PC-9 (cell line): ENCODE results near the gene ILKAP. TPM values are rescaled to one million over a fixed set of nuclear protein-coding genes. Genes with fewer than 3 reads are reported as not detected.

Experiments
- BruUV-seq: library from RNA; stranded (reverse); fragments of 400-500 nt; replicated peaks from 2 replicates; lab custom pipeline; 2021; lab: Mats Ljungman, UMichigan
- CTCF ChIA-PET: fragments of 300-600 bp; sonication (Branson Sonifier 250); formaldehyde crosslinking; loops from one replicate; lab custom pipeline; 2022; ENCODE audit warnings: antibody characterized with exemption; lab: Charles Lee
- POLR2A ChIA-PET: fragments of 300-600 bp; sonication (Branson Sonifier 250); formaldehyde crosslinking; loops from one replicate; lab custom pipeline; 2022; ENCODE audit warnings: antibody characterized with exemption; ENCODE audit not compliant: unreplicated experiment; lab: Charles Lee
- DNase-seq, 2 experiments: peaks; one replicate each; pipeline versions ENCODE4 v3.0.0 to v3.0.0-alpha.2; 2015 to 2022; ENCODE audit warnings: mixed read lengths in 1 of 2
- H2AFZ ChIP-seq: fragments of 200-600 bp; sonication (generic); 2 replicates; pipeline ENCODE4 v1.8.1; 2017; ENCODE audit warnings: antibody characterized with exemption
- H3F3A ChIP-seq: fragments of 200-600 bp; sonication (generic); 2 replicates; pipeline ENCODE4 v1.8.1; 2017; ENCODE audit warnings: antibody characterized with exemption, mild to moderate bottlenecking, low read depth; ENCODE audit not compliant: insufficient read depth
- H3K27ac ChIP-seq: fragments of 200-600 bp; sonication (generic); 2 replicates; pipeline ENCODE4 v1.6.1; 2016; ENCODE audit warnings: mixed run types
- H3K27me3 ChIP-seq: fragments of 200-600 bp; sonication (generic); 2 replicates; pipeline ENCODE4 v1.6.1; 2016; ENCODE audit warnings: low read depth, mixed run types; ENCODE audit not compliant: insufficient read depth
- H3K36me3 ChIP-seq: fragments of 200-600 bp; sonication (generic); 2 replicates; pipeline ENCODE4 v1.6.1; 2016; ENCODE audit warnings: low read depth, mixed run types
- H3K4me1 ChIP-seq: fragments of 200-600 bp; sonication (generic); replicated peaks from 2 replicates; pipeline ENCODE4 v1.6.1; 2016; ENCODE audit warnings: mixed run types; ENCODE audit not compliant: insufficient read depth
- H3K4me2 ChIP-seq: fragments of 200-600 bp; sonication (generic); 2 replicates; pipeline ENCODE4 v1.6.1; 2017; ENCODE audit warnings: mixed run types
- H3K4me3 ChIP-seq: fragments of 200-600 bp; sonication (generic); 2 replicates; pipeline ENCODE4 v1.6.1; 2016; ENCODE audit warnings: mixed run types
- H3K79me2 ChIP-seq: fragments of 200-600 bp; sonication (generic); 2 replicates; pipeline ENCODE4 v1.6.1; 2017; ENCODE audit warnings: low read depth, mixed run types
- H3K9me2 ChIP-seq: fragments of 200-600 bp; sonication (generic); 2 replicates; pipeline ENCODE4 v1.8.1; 2017; ENCODE audit warnings: mild to moderate bottlenecking; ENCODE audit not compliant: insufficient read depth
- H3K9me3 ChIP-seq: fragments of 200-600 bp; sonication (generic); 2 replicates; pipeline ENCODE4 v1.8.1; 2016; ENCODE audit warnings: low read depth; ENCODE audit not compliant: insufficient read depth
- H4K20me1 ChIP-seq: fragments of 200-600 bp; sonication (generic); 2 replicates; pipeline ENCODE4 v1.8.1; 2017; ENCODE audit not compliant: insufficient read depth
- EZH2 ChIP-seq: fragments of 200-600 bp; sonication (generic); IDR thresholded peaks from 2 replicates; pipeline ENCODE4 v1.8.0; 2017; ENCODE audit warnings: antibody characterized with exemption, low read depth
- intact Hi-C: fragments of 100-400 bp; cut with micrococcal nuclease; formaldehyde crosslinking; loops from one replicate; pipeline ENCODE4 v1.10.0; 2022; ENCODE audit not compliant: unreplicated experiment
- total RNA-seq: library from RNA; stranded (reverse); gene quantifications from 2 replicates; pipeline ENCODE4 v1.2.3, GENCODE V29; 2021
- TF ChIP-seq, protein P1 (sequence below): fragments of 200-600 bp; sonication (generic); conservative IDR thresholded peaks from 2 replicates; pipeline ENCODE4 v1.6.1; 2017; ENCODE audit warnings: mixed run types, antibody characterized with exemption, mild to moderate bottlenecking, moderate library complexity

ILKAP gene
- total RNA-seq, 1 experiment from 2014 or later, result 55.6 TPM

DNA sequence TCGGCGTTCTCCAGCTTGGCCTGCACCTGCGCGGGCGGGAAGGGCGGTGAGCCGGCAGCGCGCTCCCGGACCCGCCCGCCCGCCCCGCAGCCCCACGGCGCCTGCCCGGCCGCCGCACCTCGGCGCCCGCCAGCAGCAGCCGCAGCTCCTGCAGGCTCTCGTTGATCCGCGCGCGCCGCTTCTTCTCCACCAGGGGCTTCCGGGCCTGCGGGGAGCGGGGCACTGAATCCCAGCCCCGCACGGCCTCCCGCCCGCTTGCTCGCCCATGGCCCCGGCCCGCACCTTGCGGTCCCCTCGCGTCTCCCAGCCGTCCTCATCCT lies 36.0 kb upstream of the ILKAP start:
- DNase-seq, result peak in 1 of 2 experiments; percentile 31
- Histone ChIP-seq H3F3A (peaks cover 18% of the 10 kb centered on the region; the same call in 1 of the 2 replicates), H3K4me3 (peak overlapping the region; percentile 63), H3K27me3 (peaks cover 30% of the 10 kb centered on the region), H3K9me3 (no peaks in the 10 kb centered on the region), H3K79me2 (no peaks in the 10 kb centered on the region), H3K4me2 (peak overlapping the region; percentile 82), H3K4me1 (no peaks in the 10 kb centered on the region; the same call in 1 of the 2 replicates), H3K36me3 (no peaks in the 10 kb centered on the region), H2AFZ (peak overlapping the region; percentile 87), H4K20me1 (no peaks in the 10 kb centered on the region), H3K9me2 (no peaks in the 10 kb centered on the region), H3K27ac (no peak overlapping the region)
- POLR2A ChIA-PET, result interaction anchor here (0.6 to 0.8 kb wide), 3 partner anchors 97 to 259 kb away, joined by 3 to 6 read pairs (median 3); no protein-coding TSS in a partner anchor
- intact Hi-C loops, result no loop called here
- TF ChIP-seq, protein P1, sequence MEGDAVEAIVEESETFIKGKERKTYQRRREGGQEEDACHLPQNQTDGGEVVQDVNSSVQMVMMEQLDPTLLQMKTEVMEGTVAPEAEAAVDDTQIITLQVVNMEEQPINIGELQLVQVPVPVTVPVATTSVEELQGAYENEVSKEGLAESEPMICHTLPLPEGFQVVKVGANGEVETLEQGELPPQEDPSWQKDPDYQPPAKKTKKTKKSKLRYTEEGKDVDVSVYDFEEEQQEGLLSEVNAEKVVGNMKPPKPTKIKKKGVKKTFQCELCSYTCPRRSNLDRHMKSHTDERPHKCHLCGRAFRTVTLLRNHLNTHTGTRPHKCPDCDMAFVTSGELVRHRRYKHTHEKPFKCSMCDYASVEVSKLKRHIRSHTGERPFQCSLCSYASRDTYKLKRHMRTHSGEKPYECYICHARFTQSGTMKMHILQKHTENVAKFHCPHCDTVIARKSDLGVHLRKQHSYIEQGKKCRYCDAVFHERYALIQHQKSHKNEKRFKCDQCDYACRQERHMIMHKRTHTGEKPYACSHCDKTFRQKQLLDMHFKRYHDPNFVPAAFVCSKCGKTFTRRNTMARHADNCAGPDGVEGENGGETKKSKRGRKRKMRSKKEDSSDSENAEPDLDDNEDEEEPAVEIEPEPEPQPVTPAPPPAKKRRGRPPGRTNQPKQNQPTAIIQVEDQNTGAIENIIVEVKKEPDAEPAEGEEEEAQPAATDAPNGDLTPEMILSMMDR, result no peak
- TF ChIP-seq EZH2, result no peak
- BruUV-seq, result no TSS peak
- CTCF ChIA-PET, result no interaction called here

- Histone ChIP-seq H2AFZ (no peak overlapping the region), H3K4me3 (no peak overlapping the region), H3K4me2 (peak overlapping the region; percentile 12; the same call in 1 of the 2 replicates), H3K9me3 (no peaks in the 10 kb centered on the region), H3K4me1 (no peaks in the 10 kb centered on the region; the same call in 1 of the 2 replicates), H4K20me1 (no peaks in the 10 kb centered on the region), H3K27ac (no peak overlapping the region), H3K27me3 (peaks cover 30% of the 10 kb centered on the region), H3F3A (peaks cover 12% of the 10 kb centered on the region; the same call in 1 of the 2 replicates), H3K36me3 (no peaks in the 10 kb centered on the region), H3K79me2 (no peaks in the 10 kb centered on the region), H3K9me2 (no peaks in the 10 kb centered on the region)
- intact Hi-C loops, result no loop called here
- TF ChIP-seq, protein P1, result no peak
- TF ChIP-seq EZH2, result no peak
- no peak for DNase-seq
- ChIA-PET POLR2A (interaction anchor here (0.6 to 0.8 kb wide), 2 partner anchors 97 to 258 kb away, joined by 3 read pairs; no protein-coding TSS in a partner anchor), CTCF (interaction anchor here (0.6 kb wide), 1 partner anchor 1036 kb away, joined by 4 read pairs; no protein-coding TSS in a partner anchor)
- no TSS peak for BruUV-seq
Observed at GRCh38 chr2:238238766-238239542, 35.5 kb upstream of the ILKAP start.

DNA sequence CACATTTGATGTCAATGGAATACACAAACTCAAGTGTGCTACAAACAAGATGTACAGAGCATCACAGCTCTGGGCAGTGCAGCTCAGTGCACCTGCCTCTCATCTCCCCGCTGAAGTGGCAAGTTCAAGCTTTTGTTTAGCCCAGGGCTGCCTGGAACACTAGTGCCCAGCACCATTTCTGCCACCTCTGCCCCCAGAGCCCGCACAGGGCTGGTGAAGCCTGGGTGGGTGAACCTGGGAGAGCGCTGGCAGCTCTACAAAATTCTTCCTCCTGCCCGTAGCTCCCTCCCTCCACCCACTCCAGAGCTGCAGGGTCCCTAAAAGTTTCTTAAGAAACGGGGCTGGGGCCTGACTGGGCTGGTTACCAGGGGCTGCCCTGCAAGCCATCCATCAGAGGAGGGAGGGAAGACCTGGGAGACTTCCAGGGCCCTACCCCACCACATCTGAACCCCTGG lies 34.8 kb upstream of the ILKAP start:
- H3K9me3 ChIP-seq, result no peaks in the 10 kb centered on the region
- TF ChIP-seq, protein P1, result no peak
- TF ChIP-seq EZH2, result no peak
- H2AFZ ChIP-seq, result no peak overlapping the region
- H3K9me2 ChIP-seq, result no peaks in the 10 kb centered on the region
- intact Hi-C loops, result no loop called here
- no peaks in the 10 kb centered on the region for H4K20me1 ChIP-seq
- no peaks in the 10 kb centered on the region for H3K36me3 ChIP-seq
- POLR2A ChIA-PET, result interaction anchor here (0.5 kb wide), 1 partner anchor 291 kb away, joined by 3 read pairs; no protein-coding TSS in a partner anchor
- DNase-seq, result no peak
- BruUV-seq, result TSS peak; percentile 46
- H3K4me3 ChIP-seq, result no peak overlapping the region
- peaks cover 30% of the 10 kb centered on the region for H3K27me3 ChIP-seq
- no peak overlapping the region for H3K4me2 ChIP-seq
- H3K4me1 ChIP-seq, result no peaks in the 10 kb centered on the region; the same call in 1 of the 2 replicates
- peaks cover 11% of the 10 kb centered on the region; the same call in 1 of the 2 replicates for H3F3A ChIP-seq
- H3K79me2 ChIP-seq, result no peaks in the 10 kb centered on the region
- CTCF ChIA-PET, result interaction anchor here (0.6 kb wide), 1 partner anchor 1035 kb away, joined by 4 read pairs; no protein-coding TSS in a partner anchor
- no peak overlapping the region for H3K27ac ChIP-seq
